Gastroesophageal sphincter (tissue), 3 donors: ENCODE measurements around the gene RNF215.

Experiments
- CTCF ChIP-seq, 4 experiments: fragments of 200-600 bp in 2 of 4; fragments of 450-650 bp in 2 of 4; sonication (generic) in 1 of 4; IDR thresholded peaks; one replicate each; pipeline ENCODE4 v1.5.1; 2017 to 2019; ENCODE audit warnings: antibody characterized with exemption in 4 of 4, mild to moderate bottlenecking in 2 of 4, moderate library complexity in 2 of 4
- EP300 ChIP-seq: sonication (generic); formaldehyde crosslinking; IDR thresholded peaks from one replicate; pipeline ENCODE4 v1.6.1; 2017; ENCODE audit warnings: antibody characterized with exemption, mild to moderate bottlenecking
- POLR2AphosphoS5 ChIP-seq: sonication (generic); formaldehyde crosslinking; IDR thresholded peaks from one replicate; pipeline ENCODE4 v1.6.1; 2017; ENCODE audit warnings: antibody characterized with exemption

- TF ChIP-seq CTCF (IDR thresholded peaks at IDR 0.05) (no peak), EP300 (no peak), POLR2AphosphoS5 (no peak)
These were observed 11.8 kb downstream of the RNF215 start for GRCh38 chr22:30375312-30375849.
